Measurements from ENCODE around the gene EPB41L4B.

Gene EPB41L4B

GRCh38 chr9:109164042-109164441 lies 156.8 kb downstream of the EPB41L4B start:
- no peak for TF ChIP-seq CTCF (IDR thresholded peaks at IDR 0.05; ENCODE audit: low read depth, low read length)
- DNase-seq: no peak
- no peaks in the 10 kb centered on the region for H3K4me1 ChIP-seq
- no peak overlapping the region for H3K4me3 ChIP-seq (ENCODE audit: low read depth, low read length)
- H3K36me3 ChIP-seq: no peaks in the 10 kb centered on the region
- H3K27me3 ChIP-seq: peaks cover 22% of the 10 kb centered on the region
- H3K9me3 ChIP-seq: no peaks in the 10 kb centered on the region

GRCh38 chr9:109163194-109163593 lies 157.7 kb downstream of the EPB41L4B start:
- peaks cover 22% of the 10 kb centered on the region for H3K27me3 ChIP-seq
- no peak for DNase-seq
- TF ChIP-seq CTCF (IDR thresholded peaks at IDR 0.05; ENCODE audit: low read depth, low read length): no peak
- no peaks in the 10 kb centered on the region for H3K36me3 ChIP-seq
- H3K4me3 ChIP-seq (ENCODE audit: low read depth, low read length): no peak overlapping the region
- no peaks in the 10 kb centered on the region for H3K4me1 ChIP-seq
- no peaks in the 10 kb centered on the region for H3K9me3 ChIP-seq

- Histone ChIP-seq H3K4me3 (ENCODE audit: low read depth, low read length) (no peak overlapping the region), H3K4me1 (no peaks in the 10 kb centered on the region), H3K27me3 (peaks cover 17% of the 10 kb centered on the region), H3K36me3 (no peaks in the 10 kb centered on the region), H3K9me3 (no peaks in the 10 kb centered on the region)
- TF ChIP-seq CTCF (IDR thresholded peaks at IDR 0.05; ENCODE audit: low read depth, low read length): no peak
- DNase-seq: no peak
Observed at GRCh38 chr9:109162677-109163076, 158.2 kb downstream of the EPB41L4B start.

GRCh38 chr9:109161471-109161870 lies 159.4 kb downstream of the EPB41L4B start:
- H3K9me3 ChIP-seq: no peaks in the 10 kb centered on the region
- no peaks in the 10 kb centered on the region for H3K4me1 ChIP-seq
- no peaks in the 10 kb centered on the region for H3K36me3 ChIP-seq
- H3K4me3 ChIP-seq (ENCODE audit: low read depth, low read length): no peak overlapping the region
- H3K27me3 ChIP-seq: peaks cover 7% of the 10 kb centered on the region; the same call in 1 of the 2 replicates
- no peak for TF ChIP-seq CTCF (IDR thresholded peaks at IDR 0.05; ENCODE audit: low read depth, low read length)
- DNase-seq: no peak

GRCh38 chr9:109159583-109159982 lies 161.3 kb downstream of the EPB41L4B start:
- no peaks in the 10 kb centered on the region for H3K9me3 ChIP-seq
- no peak for TF ChIP-seq CTCF (IDR thresholded peaks at IDR 0.05; ENCODE audit: low read depth, low read length)
- no peaks in the 10 kb centered on the region for H3K27me3 ChIP-seq
- no peak for DNase-seq
- no peaks in the 10 kb centered on the region for H3K36me3 ChIP-seq
- no peaks in the 10 kb centered on the region for H3K4me1 ChIP-seq
- H3K4me3 ChIP-seq (ENCODE audit: low read depth, low read length): no peak overlapping the region

- DNase-seq: no peak
- TF ChIP-seq CTCF (IDR thresholded peaks at IDR 0.05; ENCODE audit: low read depth, low read length): no peak
- Histone ChIP-seq H3K4me3 (ENCODE audit: low read depth, low read length) (no peak overlapping the region), H3K27me3 (no peaks in the 10 kb centered on the region), H3K36me3 (no peaks in the 10 kb centered on the region), H3K4me1 (no peaks in the 10 kb centered on the region), H3K9me3 (no peaks in the 10 kb centered on the region)
Observed at GRCh38 chr9:109158651-109159050, 162.2 kb downstream of the EPB41L4B start.
